ENCODE results near the gene DKK1.

DNA sequence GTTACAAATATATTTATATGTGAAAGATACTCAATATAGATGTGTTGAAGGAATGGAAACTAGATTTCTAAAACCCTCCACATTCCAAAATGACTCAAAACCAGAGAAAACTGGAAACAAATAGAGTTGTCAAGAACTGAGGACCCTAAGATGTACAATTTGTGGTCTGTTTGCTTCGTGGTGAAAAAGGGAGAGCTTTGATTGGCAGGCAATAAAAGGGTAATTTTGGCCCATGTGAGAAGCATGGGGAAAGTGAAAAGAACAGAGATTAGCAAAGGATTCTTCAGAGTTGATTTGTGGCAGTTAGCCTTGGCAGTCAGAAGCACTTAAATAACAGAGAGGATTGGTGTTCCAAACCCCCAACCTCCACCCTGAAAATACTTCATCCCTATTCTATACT, 37.1 kb upstream of the DKK1 start:
- no peak for TF ChIP-seq EZH2phosphoT487 (IDR thresholded peaks at IDR 0.05; ENCODE audit: low read depth)
- TF ChIP-seq, protein P1, sequence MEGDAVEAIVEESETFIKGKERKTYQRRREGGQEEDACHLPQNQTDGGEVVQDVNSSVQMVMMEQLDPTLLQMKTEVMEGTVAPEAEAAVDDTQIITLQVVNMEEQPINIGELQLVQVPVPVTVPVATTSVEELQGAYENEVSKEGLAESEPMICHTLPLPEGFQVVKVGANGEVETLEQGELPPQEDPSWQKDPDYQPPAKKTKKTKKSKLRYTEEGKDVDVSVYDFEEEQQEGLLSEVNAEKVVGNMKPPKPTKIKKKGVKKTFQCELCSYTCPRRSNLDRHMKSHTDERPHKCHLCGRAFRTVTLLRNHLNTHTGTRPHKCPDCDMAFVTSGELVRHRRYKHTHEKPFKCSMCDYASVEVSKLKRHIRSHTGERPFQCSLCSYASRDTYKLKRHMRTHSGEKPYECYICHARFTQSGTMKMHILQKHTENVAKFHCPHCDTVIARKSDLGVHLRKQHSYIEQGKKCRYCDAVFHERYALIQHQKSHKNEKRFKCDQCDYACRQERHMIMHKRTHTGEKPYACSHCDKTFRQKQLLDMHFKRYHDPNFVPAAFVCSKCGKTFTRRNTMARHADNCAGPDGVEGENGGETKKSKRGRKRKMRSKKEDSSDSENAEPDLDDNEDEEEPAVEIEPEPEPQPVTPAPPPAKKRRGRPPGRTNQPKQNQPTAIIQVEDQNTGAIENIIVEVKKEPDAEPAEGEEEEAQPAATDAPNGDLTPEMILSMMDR (IDR thresholded peaks at IDR 0.05; ENCODE audit: low read depth, low read length): no peak
